H1 (cell line): Measurements from ENCODE around the gene SPOCK1. TPM values are rescaled to one million over a fixed set of nuclear protein-coding genes. Genes with fewer than 3 reads are reported as not detected.
"Not testable (repeated sequence)": the region's sequence is repeated elsewhere in the genome, so short reads cannot be mapped to it uniquely, and the experiment has no call there.

Experiments used
- CTCF ChIA-PET: fragments of 300-600 bp; sonication (Branson Sonifier 250); formaldehyde crosslinking; loops from one replicate; lab custom pipeline; 2021; ENCODE audit not compliant: partially characterized antibody; lab: Charles Lee
- POLR2A ChIA-PET: fragments of 300-600 bp; sonication (Branson Sonifier 250); formaldehyde crosslinking; loops from one replicate; lab custom pipeline; 2021; ENCODE audit warnings: inconsistent platforms; ENCODE audit not compliant: partially characterized antibody; lab: Charles Lee
- DNase-seq, 2 experiments: peaks; one replicate each; pipeline versions ENCODE4 v3.0.0 to v3.0.0-alpha.2; 2010 to 2022; ENCODE audit warnings: low spot score in 2 of 2, low read depth in 1 of 2, mixed read lengths in 1 of 2
- FAIRE-seq: peaks from 2 replicates; lab custom pipeline; 2011; peaks lifted over from hg19 to GRCh38; lab: Jason Lieb, UNC
- H2AFZ ChIP-seq: 2 replicates; pipeline ENCODE4 v1.8.1; 2012; ENCODE audit warnings: low read length, inconsistent platforms
- H2AK5ac ChIP-seq: 2 replicates; pipeline ENCODE4 v1.6.1; 2013; ENCODE audit warnings: low read depth, low read length
- H2BK120ac ChIP-seq: replicated peaks from 2 replicates; pipeline ENCODE3; 2013; ENCODE audit warnings: low read depth, low read length, inconsistent platforms
- H2BK12ac ChIP-seq: 2 replicates; pipeline ENCODE4 v1.6.1; 2013; ENCODE audit warnings: low read depth, low read length
- H2BK15ac ChIP-seq: 2 replicates; pipeline ENCODE4 v1.6.1; 2013; ENCODE audit warnings: low read length
- H2BK20ac ChIP-seq: 2 replicates; pipeline ENCODE4 v1.6.1; 2013; ENCODE audit warnings: low read length
- H2BK5ac ChIP-seq: 2 replicates; pipeline ENCODE4 v1.6.1; 2013; ENCODE audit warnings: low read depth, low read length
- H3K14ac ChIP-seq: 2 replicates; pipeline ENCODE4 v1.6.1; 2013; ENCODE audit warnings: inconsistent platforms; ENCODE audit not compliant: insufficient read length
- H3K18ac ChIP-seq: 2 replicates; pipeline ENCODE4 v1.6.1; 2013; ENCODE audit warnings: low read length; ENCODE audit errors: extremely low read depth
- H3K23ac ChIP-seq: 2 replicates; pipeline ENCODE4 v1.6.1; 2013; ENCODE audit warnings: inconsistent platforms; ENCODE audit not compliant: insufficient read length
- H3K23me2 ChIP-seq: 2 replicates; pipeline ENCODE4 v1.6.1; 2013; ENCODE audit warnings: low read depth, low read length
- H3K27ac ChIP-seq: 2 replicates; pipeline ENCODE4 v1.6.1; 2011; ENCODE audit warnings: low read depth, low read length, inconsistent platforms
- H3K27me3 ChIP-seq, 4 experiments: replicated peaks in 1 of 4; 1 replicate in 1 of 4; 2 replicates in 3 of 4; pipeline versions ENCODE4 v1.6.1 to v1.8.1; 2011 to 2013; ENCODE audit warnings: low read length in 3 of 4, mild to moderate bottlenecking in 3 of 4, inconsistent platforms in 2 of 4, mixed read lengths in 2 of 4, moderate library complexity in 1 of 4; ENCODE audit not compliant: control insufficient read depth in 3 of 4, insufficient read depth in 3 of 4; ENCODE audit errors: extremely low read depth in 1 of 4
- H3K36me3 ChIP-seq, 4 experiments: 2 replicates each; pipeline versions ENCODE4 v1.6.1 to v1.8.1; 2011 to 2013; ENCODE audit warnings: mild to moderate bottlenecking in 4 of 4, low read length in 3 of 4, moderate library complexity in 2 of 4, control low read depth in 1 of 4, inconsistent platforms in 1 of 4; ENCODE audit not compliant: insufficient read depth in 4 of 4, control insufficient read depth in 2 of 4
- H3K4ac ChIP-seq: replicated peaks from 2 replicates; pipeline ENCODE3; 2013; ENCODE audit warnings: low read length, low read depth, mixed read lengths, inconsistent platforms; ENCODE audit not compliant: insufficient read length
- H3K4me1 ChIP-seq, 4 experiments: replicated peaks in 1 of 4; 1 replicate in 1 of 4; 2 replicates in 3 of 4; pipeline versions ENCODE4 v1.6.1 to v1.8.1; 2011 to 2013; ENCODE audit warnings: low read length in 3 of 4, inconsistent platforms in 2 of 4, mixed read lengths in 1 of 4; ENCODE audit not compliant: insufficient read depth in 4 of 4, control insufficient read depth in 3 of 4
- H3K4me2 ChIP-seq, 2 experiments: 2 replicates each; pipeline versions ENCODE4 v1.6.1 to v1.8.1; 2011 to 2013; ENCODE audit warnings: low read depth in 2 of 2, low read length in 2 of 2, control low read depth in 1 of 2, inconsistent platforms in 1 of 2, mild to moderate bottlenecking in 1 of 2; ENCODE audit not compliant: insufficient read depth in 1 of 2
- H3K4me3 ChIP-seq, 4 experiments: fragments of 200-600, 300-600 bp in 1 of 4; sonication (generic), shearing (Covaris generic), sonication (Bioruptor Twin) in 1 of 4; 2 replicates each; pipeline versions ENCODE4 v1.5.1 to v1.8.1; 2011 to 2016; ENCODE audit warnings: low read length in 4 of 4, low read depth in 3 of 4, control low read depth in 2 of 4, inconsistent platforms in 2 of 4, mild to moderate bottlenecking in 2 of 4, mixed read lengths in 1 of 4, moderate library complexity in 1 of 4; ENCODE audit not compliant: insufficient read depth in 2 of 4; ENCODE audit errors: extremely low read depth in 1 of 4
- H3K56ac ChIP-seq: replicated peaks from 2 replicates; pipeline ENCODE3; 2013; ENCODE audit warnings: low read depth, mild to moderate bottlenecking, mixed read lengths, low read length, inconsistent platforms; ENCODE audit not compliant: insufficient read length
- H3K79me1 ChIP-seq: 2 replicates; pipeline ENCODE4 v1.6.1; 2013; ENCODE audit warnings: low read depth, low read length, control low read depth
- H3K79me2 ChIP-seq, 2 experiments: 2 replicates each; pipeline versions ENCODE4 v1.6.1 to v1.8.1; 2012 to 2013; ENCODE audit warnings: low read length in 2 of 2, mild to moderate bottlenecking in 2 of 2, inconsistent platforms in 1 of 2; ENCODE audit not compliant: insufficient read depth in 2 of 2, control insufficient read depth in 1 of 2
- H3K9ac ChIP-seq, 4 experiments: replicated peaks in 1 of 4; 1 replicate in 1 of 4; 2 replicates in 3 of 4; pipeline versions ENCODE4 v1.6.1 to v1.8.1; 2011 to 2013; ENCODE audit warnings: low read depth in 3 of 4, low read length in 3 of 4, control low read depth in 2 of 4, mild to moderate bottlenecking in 2 of 4, moderate library complexity in 2 of 4, inconsistent platforms in 1 of 4; ENCODE audit errors: extremely low read depth in 1 of 4
- H3K9me3 ChIP-seq, 2 experiments: 2 replicates each; pipeline versions ENCODE4 v1.6.1 to v1.8.1; 2012 to 2013; ENCODE audit warnings: mild to moderate bottlenecking in 2 of 2, moderate library complexity in 2 of 2, control low read depth in 1 of 2, inconsistent platforms in 1 of 2, low read depth in 1 of 2, low read length in 1 of 2, mixed read lengths in 1 of 2; ENCODE audit not compliant: insufficient read depth in 2 of 2
- H4K20me1 ChIP-seq, 2 experiments: replicated peaks in 1 of 2; 2 replicates each; pipeline versions ENCODE3 to v1.8.1; 2011 to 2013; ENCODE audit warnings: inconsistent platforms in 2 of 2, low read length in 2 of 2, mild to moderate bottlenecking in 1 of 2; ENCODE audit not compliant: insufficient read depth in 2 of 2, control insufficient read depth in 1 of 2
- H4K5ac ChIP-seq: 2 replicates; pipeline ENCODE4 v1.6.1; 2013; ENCODE audit warnings: low read length, low read depth, mixed read lengths, inconsistent platforms; ENCODE audit not compliant: insufficient read length
- H4K8ac ChIP-seq: 2 replicates; pipeline ENCODE4 v1.8.0; 2013; ENCODE audit warnings: mild to moderate bottlenecking, moderate library complexity, low read length, inconsistent platforms; ENCODE audit not compliant: insufficient read depth; ENCODE audit errors: extremely low read depth
- H4K91ac ChIP-seq: replicated peaks from 2 replicates; pipeline ENCODE3; 2013; ENCODE audit warnings: low read length, mixed read lengths, inconsistent platforms; ENCODE audit not compliant: insufficient read length
- WGBS, 2 experiments: shearing (Covaris generic) in 1 of 2; methylation state at CpG; one replicate each; pipeline versions ENCODE4 v1.1.6 to v1.1.7; 2013 to 2015; ENCODE audit warnings: low lambda C conversion rate in 2 of 2, mixed read lengths in 2 of 2, inconsistent platforms in 1 of 2, low coverage in 1 of 2, missing lambda C conversion rate in 1 of 2; ENCODE audit not compliant: insufficient replicate concordance in 2 of 2, insufficient coverage in 1 of 2, insufficient read length in 1 of 2; ENCODE audit errors: extremely low coverage in 1 of 2, missing lambda C conversion rate in 1 of 2; 5-methylcytosine and 5-hydroxymethylcytosine counted together
- polyA plus RNA-seq, 7 experiments: library from polyadenylated mRNA; depleted of rRNA in 3 of 7; stranded (reverse) in 5 of 7; unstranded in 2 of 7; fragments of >200 nt in 5 of 7; fragments of 200-250 nt in 2 of 7; gene quantifications; 1 replicate in 5 of 7; 2 replicates in 1 of 7; 4 replicates in 1 of 7; pipeline versions ENCODE4 v1.2.1 to v1.2.3, GENCODE V29; 2011 to 2013; ENCODE audit warnings: missing spikeins in 2 of 7, mixed read lengths in 2 of 7
- total RNA-seq: library from RNA; stranded (reverse); fragmentation: NEBNext Ultra II Directional; extraction: Animal tissue kit (Norgen Biotek cat#: 25700); gene quantifications from 2 replicates; pipeline ENCODE4 v1.2.1, GENCODE V29; 2021

The SPOCK1 gene
- total and polyA plus RNA-seq, 2 of the 8 experiments (the other 6 are each of a cell fraction or from before 2014, with no cell fraction given) = 6.9 to 18.1 TPM

DNA sequence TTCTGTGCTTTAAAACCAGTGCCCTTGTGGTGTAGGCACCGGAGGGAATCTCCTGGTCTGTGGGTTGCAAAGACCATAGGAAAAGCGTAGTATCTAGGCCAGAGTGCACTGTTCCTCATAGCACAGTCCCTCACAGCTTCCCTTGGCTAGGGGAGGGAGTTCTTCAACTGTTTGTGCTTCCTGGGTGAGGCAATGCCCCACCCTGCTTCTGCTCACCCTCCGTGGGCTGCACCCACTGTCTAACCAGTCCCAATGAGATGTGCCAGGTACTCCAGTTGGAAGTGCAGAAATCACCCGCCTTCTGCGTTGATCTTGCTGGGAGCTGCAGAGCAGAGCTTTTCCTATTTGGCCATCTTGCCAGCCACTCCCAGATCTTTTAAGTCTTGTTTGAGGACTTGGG lies 545.0 kb downstream of the SPOCK1 start:
- not testable (repeated sequence) for H3K79me1 ChIP-seq, H4K8ac ChIP-seq, H4K20me1 ChIP-seq, H3K9ac ChIP-seq, H3K4me1 ChIP-seq, H3K79me2 ChIP-seq, H2AK5ac ChIP-seq, H2BK15ac ChIP-seq, H3K27ac ChIP-seq, H3K14ac ChIP-seq, H3K36me3 ChIP-seq, H2BK20ac ChIP-seq, H2BK12ac ChIP-seq, H3K9me3 ChIP-seq, H3K56ac ChIP-seq, H4K91ac ChIP-seq, FAIRE-seq, DNase-seq, H4K5ac ChIP-seq, H3K23me2 ChIP-seq, H2BK5ac ChIP-seq, H3K27me3 ChIP-seq, H3K23ac ChIP-seq, H3K4me3 ChIP-seq, H2BK120ac ChIP-seq, H3K18ac ChIP-seq
- WGBS, 2 experiments = 88% methylated on average over 5 of the region's 5 CpGs; no CpG with 5 or more reads in 1 of the 2 experiments
- POLR2A ChIA-PET = interaction anchor here (0.6 kb wide), 1 partner anchor 284 kb away, joined by 3 read pairs; no protein-coding TSS in a partner anchor
- Histone ChIP-seq H3K4ac (peak overlapping the region; percentile 32), H2AFZ (peak overlapping the region; percentile 82), H3K4me2 (peak overlapping the region; percentile 27 to 40; a peak in 1 of 4 replicates)
- CTCF ChIA-PET = interaction anchor here (0.7 to 1.1 kb wide), 2 partner anchors 11 to 152 kb away, joined by 3 read pairs; no protein-coding TSS in a partner anchor
